HCT116 (cell line): ENCODE data around the gene LIPK. TPM values are rescaled to one million over a fixed set of nuclear protein-coding genes. Genes with fewer than 3 reads are reported as not detected.

ENCODE experiments used
- ATAC-seq: fragments of 200-7000 bp; cut with Tn5 transposase; 2 replicates; pipeline ENCODE4 v1.9.1; 2020; ENCODE audit warnings: mild to moderate bottlenecking, moderate library complexity
- BruUV-seq: library from RNA; stranded (reverse); fragments of 400-500 nt; replicated peaks from 2 replicates; lab custom pipeline; 2021; lab: Mats Ljungman, UMichigan
- CTCF ChIA-PET: fragments of 300-600 bp; sonication (Branson Sonifier 250); formaldehyde crosslinking; loops from one replicate; lab custom pipeline; 2021; ENCODE audit warnings: antibody characterized with exemption; lab: Charles Lee
- POLR2A ChIA-PET: fragments of 300-600, 350-600 bp; sonication (Branson Sonifier 250); formaldehyde crosslinking; loops from one replicate; lab custom pipeline; 2021; ENCODE audit warnings: antibody characterized with exemption; lab: Charles Lee
- RAD21 ChIA-PET, 2 experiments: fragments of 300-600 bp; sonication (Branson Sonifier 250); formaldehyde crosslinking; loops; one replicate each; lab custom pipeline; 2023; ENCODE audit warnings: low total read pairs in 2 of 2; ENCODE audit not compliant: uncharacterized antibody in 2 of 2, unreplicated experiment in 2 of 2, low non-redundant PET in 1 of 2; lab: Charles Lee
- DNase-seq: peaks from one replicate; pipeline ENCODE4 v3.0.0-alpha.2; 2010; ENCODE audit warnings: low read depth, low spot score
- H2AFZ ChIP-seq: fragments of 200-600 bp; shearing (Covaris generic), sonication (generic); 2 replicates; pipeline ENCODE4 v1.6.1; 2017; ENCODE audit warnings: low read depth, mixed run types, mixed read lengths, antibody characterized with exemption, low read length; ENCODE audit not compliant: poor library complexity, severe bottlenecking
- H3K27ac ChIP-seq: 2 replicates; pipeline ENCODE4 v1.5.1; 2012; ENCODE audit warnings: low read depth, low read length
- H3K27me3 ChIP-seq: fragments of 200-600 bp; sonication (generic); 2 replicates; pipeline ENCODE4 v1.6.1; 2016; ENCODE audit warnings: mixed run types, low read length, mixed read lengths; ENCODE audit not compliant: insufficient read depth
- H3K36me3 ChIP-seq, 2 experiments: fragments of 200-500 bp in 1 of 2; fragments of 200-600 bp in 1 of 2; sonication (Bioruptor generic) in 1 of 2; sonication (generic) in 1 of 2; 2 replicates each; pipeline versions ENCODE4 v1.5.1 to v1.6.1; 2014 to 2016; ENCODE audit warnings: low read length in 2 of 2, inconsistent platforms in 1 of 2, mixed read lengths in 1 of 2, mixed run types in 1 of 2; ENCODE audit not compliant: insufficient read depth in 2 of 2, control insufficient read depth in 1 of 2
- H3K4me1 ChIP-seq, 2 experiments: fragments of 200-600 bp in 1 of 2; sonication (generic) in 1 of 2; 2 replicates each; pipeline versions ENCODE4 v1.5.1 to v1.6.1; 2012 to 2017; ENCODE audit warnings: low read length in 2 of 2, inconsistent platforms in 1 of 2, mild to moderate bottlenecking in 1 of 2, mixed read lengths in 1 of 2, mixed run types in 1 of 2, moderate library complexity in 1 of 2; ENCODE audit not compliant: insufficient read depth in 2 of 2, control insufficient read depth in 1 of 2
- H3K4me2 ChIP-seq: fragments of 200-600 bp; sonication (generic); 2 replicates; pipeline ENCODE4 v1.6.1; 2017; ENCODE audit warnings: mixed run types, low read length, mixed read lengths
- H3K4me3 ChIP-seq, 2 experiments: fragments of 200-600 bp in 1 of 2; sonication (generic) in 1 of 2; replicated peaks in 1 of 2; 2 replicates each; pipeline ENCODE4 v1.5.1; 2011 to 2016; ENCODE audit warnings: low read length in 2 of 2, control low read depth in 1 of 2, low read depth in 1 of 2, mild to moderate bottlenecking in 1 of 2, mixed read lengths in 1 of 2, mixed run types in 1 of 2
- H3K79me2 ChIP-seq: fragments of 200-600 bp; sonication (generic); 2 replicates; pipeline ENCODE4 v1.6.1; 2017; ENCODE audit warnings: mild to moderate bottlenecking, mixed run types, low read length, moderate library complexity, mixed read lengths; ENCODE audit not compliant: insufficient read depth
- H3K9ac ChIP-seq: fragments of 200-600 bp; sonication (generic); 2 replicates; pipeline ENCODE4 v1.6.1; 2016; ENCODE audit warnings: low read length, mixed read lengths
- H3K9me2 ChIP-seq: fragments of 200-600 bp; sonication (generic), shearing (Covaris generic); 2 replicates; pipeline ENCODE4 v1.6.1; 2017; ENCODE audit warnings: mixed run types, mild to moderate bottlenecking, moderate library complexity; ENCODE audit not compliant: insufficient read depth
- H3K9me3 ChIP-seq, 2 experiments: fragments of 200-500 bp in 1 of 2; fragments of 200-600 bp in 1 of 2; sonication (Bioruptor generic) in 1 of 2; sonication (generic) in 1 of 2; 2 replicates each; pipeline ENCODE4 v1.6.1; 2014 to 2017; ENCODE audit warnings: low read length in 2 of 2, mixed read lengths in 2 of 2, inconsistent platforms in 1 of 2, low read depth in 1 of 2, mild to moderate bottlenecking in 1 of 2, mixed run types in 1 of 2, moderate library complexity in 1 of 2; ENCODE audit not compliant: control insufficient read depth in 1 of 2, insufficient read depth in 1 of 2
- H4K20me1 ChIP-seq: fragments of 200-600 bp; sonication (generic), shearing (Covaris generic); 2 replicates; pipeline ENCODE4 v1.6.1; 2017; ENCODE audit warnings: mixed run types, mild to moderate bottlenecking, moderate library complexity; ENCODE audit not compliant: insufficient read depth
- EZH2phosphoT487 ChIP-seq: fragments of 200-600 bp; IDR thresholded peaks from 2 replicates; pipeline ENCODE4 v1.6.1; 2018; ENCODE audit warnings: antibody characterized with exemption, borderline replicate concordance
- JUND ChIP-seq: IDR thresholded peaks from 2 replicates; pipeline ENCODE4 v1.6.1; 2012
- SIN3A ChIP-seq: IDR thresholded peaks from 2 replicates; pipeline ENCODE4 v1.6.1; 2012; ENCODE audit warnings: low read depth
- SRF ChIP-seq: IDR thresholded peaks from 2 replicates; pipeline ENCODE4 v1.6.1; 2012; ENCODE audit warnings: low read depth
- ZFX ChIP-seq: fragments of 450-650 bp; IDR thresholded peaks from 2 replicates; pipeline ENCODE4 v1.6.1; 2017
- intact Hi-C: fragments of 100-400 bp; cut with micrococcal nuclease; formaldehyde crosslinking; loops from 2 replicates; pipeline ENCODE4 v1.10.0; 2022
- total RNA-seq: library from RNA; stranded (reverse); gene quantifications from one replicate; pipeline ENCODE4 v1.2.1, GENCODE V29; 2021; ENCODE audit not compliant: unreplicated experiment
- TF ChIP-seq, protein P1 (sequence below): IDR thresholded peaks from 2 replicates; pipeline ENCODE4 v1.6.1; 2012
- TF ChIP-seq, protein P2 (sequence below): IDR thresholded peaks from 2 replicates; pipeline ENCODE4 v1.6.1; 2011; ENCODE audit warnings: mild to moderate bottlenecking, low read length, moderate library complexity; ENCODE audit not compliant: insufficient replicate concordance; ENCODE audit errors: extremely low read depth
- TF ChIP-seq, protein P3 (sequence below), 3 experiments: fragments of 200-600 bp in 1 of 3; sonication (generic) in 1 of 3; IDR thresholded peaks in 2 of 3; conservative IDR thresholded peaks in 1 of 3; 2 replicates each; pipeline ENCODE4 v1.5.1; 2012 to 2017; ENCODE audit warnings: low read depth in 2 of 3, low read length in 2 of 3, antibody characterized with exemption in 1 of 3, borderline replicate concordance in 1 of 3, control low read depth in 1 of 3, mild to moderate bottlenecking in 1 of 3, mixed read lengths in 1 of 3, mixed run types in 1 of 3, moderate library complexity in 1 of 3; ENCODE audit not compliant: insufficient read depth in 1 of 3
- TF ChIP-seq, protein P4 (sequence below): IDR thresholded peaks from 2 replicates; pipeline ENCODE4 v1.6.1; 2012; ENCODE audit warnings: low read depth

Gene LIPK
- total RNA-seq, 1 experiment from 2014 or later: not detected

DNA sequence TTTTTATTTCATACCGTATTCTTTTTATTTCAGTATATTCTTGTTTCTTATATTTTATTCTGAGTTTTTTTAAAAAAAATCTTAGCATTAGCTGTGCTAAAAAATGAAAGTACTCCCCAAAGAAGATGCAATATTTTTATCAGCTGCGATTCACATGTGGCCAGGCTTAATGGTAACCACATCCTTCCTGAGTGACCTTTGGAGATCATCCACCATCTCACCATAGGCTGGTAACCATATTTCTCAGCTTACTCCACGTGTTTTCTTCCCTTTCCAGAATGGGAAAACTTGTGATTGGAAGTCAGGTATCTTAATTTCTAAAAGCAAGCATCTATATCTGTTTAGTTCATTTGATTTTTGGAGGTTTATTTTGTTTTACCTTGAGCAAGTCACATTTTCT lies 77.7 kb downstream of the LIPK start:
- no peaks in the 10 kb centered on the region for H3K9me3 ChIP-seq
- no peak overlapping the region for H2AFZ ChIP-seq
- H3K4me2 ChIP-seq: no peak overlapping the region
- H4K20me1 ChIP-seq: no peaks in the 10 kb centered on the region
- H3K9me2 ChIP-seq: no peaks in the 10 kb centered on the region; the same call in 1 of the 2 replicates
- no peak overlapping the region for H3K27ac ChIP-seq
- TF ChIP-seq, protein P1, sequence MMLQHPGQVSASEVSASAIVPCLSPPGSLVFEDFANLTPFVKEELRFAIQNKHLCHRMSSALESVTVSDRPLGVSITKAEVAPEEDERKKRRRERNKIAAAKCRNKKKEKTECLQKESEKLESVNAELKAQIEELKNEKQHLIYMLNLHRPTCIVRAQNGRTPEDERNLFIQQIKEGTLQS: no peak
- TF ChIP-seq, protein P2, sequence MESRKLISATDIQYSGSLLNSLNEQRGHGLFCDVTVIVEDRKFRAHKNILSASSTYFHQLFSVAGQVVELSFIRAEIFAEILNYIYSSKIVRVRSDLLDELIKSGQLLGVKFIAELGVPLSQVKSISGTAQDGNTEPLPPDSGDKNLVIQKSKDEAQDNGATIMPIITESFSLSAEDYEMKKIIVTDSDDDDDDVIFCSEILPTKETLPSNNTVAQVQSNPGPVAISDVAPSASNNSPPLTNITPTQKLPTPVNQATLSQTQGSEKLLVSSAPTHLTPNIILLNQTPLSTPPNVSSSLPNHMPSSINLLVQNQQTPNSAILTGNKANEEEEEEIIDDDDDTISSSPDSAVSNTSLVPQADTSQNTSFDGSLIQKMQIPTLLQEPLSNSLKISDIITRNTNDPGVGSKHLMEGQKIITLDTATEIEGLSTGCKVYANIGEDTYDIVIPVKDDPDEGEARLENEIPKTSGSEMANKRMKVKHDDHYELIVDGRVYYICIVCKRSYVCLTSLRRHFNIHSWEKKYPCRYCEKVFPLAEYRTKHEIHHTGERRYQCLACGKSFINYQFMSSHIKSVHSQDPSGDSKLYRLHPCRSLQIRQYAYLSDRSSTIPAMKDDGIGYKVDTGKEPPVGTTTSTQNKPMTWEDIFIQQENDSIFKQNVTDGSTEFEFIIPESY: no peak
- TF ChIP-seq, protein P3, sequence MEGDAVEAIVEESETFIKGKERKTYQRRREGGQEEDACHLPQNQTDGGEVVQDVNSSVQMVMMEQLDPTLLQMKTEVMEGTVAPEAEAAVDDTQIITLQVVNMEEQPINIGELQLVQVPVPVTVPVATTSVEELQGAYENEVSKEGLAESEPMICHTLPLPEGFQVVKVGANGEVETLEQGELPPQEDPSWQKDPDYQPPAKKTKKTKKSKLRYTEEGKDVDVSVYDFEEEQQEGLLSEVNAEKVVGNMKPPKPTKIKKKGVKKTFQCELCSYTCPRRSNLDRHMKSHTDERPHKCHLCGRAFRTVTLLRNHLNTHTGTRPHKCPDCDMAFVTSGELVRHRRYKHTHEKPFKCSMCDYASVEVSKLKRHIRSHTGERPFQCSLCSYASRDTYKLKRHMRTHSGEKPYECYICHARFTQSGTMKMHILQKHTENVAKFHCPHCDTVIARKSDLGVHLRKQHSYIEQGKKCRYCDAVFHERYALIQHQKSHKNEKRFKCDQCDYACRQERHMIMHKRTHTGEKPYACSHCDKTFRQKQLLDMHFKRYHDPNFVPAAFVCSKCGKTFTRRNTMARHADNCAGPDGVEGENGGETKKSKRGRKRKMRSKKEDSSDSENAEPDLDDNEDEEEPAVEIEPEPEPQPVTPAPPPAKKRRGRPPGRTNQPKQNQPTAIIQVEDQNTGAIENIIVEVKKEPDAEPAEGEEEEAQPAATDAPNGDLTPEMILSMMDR (IDR thresholded peaks at IDR 0.05 in 2 of 3, conservative IDR thresholded peaks at IDR 0.05 in 1 of 3; ENCODE audit: borderline replicate concordance in 1 of 3, insufficient read depth in 1 of 3, low read depth in 2 of 3, low read length in 2 of 3): no peak
- TF ChIP-seq EZH2phosphoT487: no peak
- TF ChIP-seq SIN3A: no peak
- TF ChIP-seq, protein P4, sequence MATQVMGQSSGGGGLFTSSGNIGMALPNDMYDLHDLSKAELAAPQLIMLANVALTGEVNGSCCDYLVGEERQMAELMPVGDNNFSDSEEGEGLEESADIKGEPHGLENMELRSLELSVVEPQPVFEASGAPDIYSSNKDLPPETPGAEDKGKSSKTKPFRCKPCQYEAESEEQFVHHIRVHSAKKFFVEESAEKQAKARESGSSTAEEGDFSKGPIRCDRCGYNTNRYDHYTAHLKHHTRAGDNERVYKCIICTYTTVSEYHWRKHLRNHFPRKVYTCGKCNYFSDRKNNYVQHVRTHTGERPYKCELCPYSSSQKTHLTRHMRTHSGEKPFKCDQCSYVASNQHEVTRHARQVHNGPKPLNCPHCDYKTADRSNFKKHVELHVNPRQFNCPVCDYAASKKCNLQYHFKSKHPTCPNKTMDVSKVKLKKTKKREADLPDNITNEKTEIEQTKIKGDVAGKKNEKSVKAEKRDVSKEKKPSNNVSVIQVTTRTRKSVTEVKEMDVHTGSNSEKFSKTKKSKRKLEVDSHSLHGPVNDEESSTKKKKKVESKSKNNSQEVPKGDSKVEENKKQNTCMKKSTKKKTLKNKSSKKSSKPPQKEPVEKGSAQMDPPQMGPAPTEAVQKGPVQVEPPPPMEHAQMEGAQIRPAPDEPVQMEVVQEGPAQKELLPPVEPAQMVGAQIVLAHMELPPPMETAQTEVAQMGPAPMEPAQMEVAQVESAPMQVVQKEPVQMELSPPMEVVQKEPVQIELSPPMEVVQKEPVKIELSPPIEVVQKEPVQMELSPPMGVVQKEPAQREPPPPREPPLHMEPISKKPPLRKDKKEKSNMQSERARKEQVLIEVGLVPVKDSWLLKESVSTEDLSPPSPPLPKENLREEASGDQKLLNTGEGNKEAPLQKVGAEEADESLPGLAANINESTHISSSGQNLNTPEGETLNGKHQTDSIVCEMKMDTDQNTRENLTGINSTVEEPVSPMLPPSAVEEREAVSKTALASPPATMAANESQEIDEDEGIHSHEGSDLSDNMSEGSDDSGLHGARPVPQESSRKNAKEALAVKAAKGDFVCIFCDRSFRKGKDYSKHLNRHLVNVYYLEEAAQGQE: no peak
- TF ChIP-seq JUND: no peak
- no peak for TF ChIP-seq SRF
- TF ChIP-seq ZFX: no peak
- H3K9ac ChIP-seq: no peak overlapping the region
- ChIA-PET RAD21 (no interaction called here), POLR2A (no interaction called here), CTCF (no interaction called here)
- no peaks in the 10 kb centered on the region for H3K79me2 ChIP-seq
- ATAC-seq (no peak), DNase-seq (no peak)
- no peaks in the 10 kb centered on the region for H3K4me1 ChIP-seq
- H3K4me3 ChIP-seq: no peak overlapping the region
- H3K27me3 ChIP-seq: no peaks in the 10 kb centered on the region
- no TSS peak for BruUV-seq
- intact Hi-C loops: loop anchor here (1.0 kb wide), 1 partner anchor 26 kb away; no protein-coding TSS in a partner anchor
- no peaks in the 10 kb centered on the region for H3K36me3 ChIP-seq
